ENCODE data around the gene ERC1. TPM values are rescaled to one million over a fixed set of nuclear protein-coding genes. Genes with fewer than 3 reads are reported as not detected.
A peak's percentile ranks its signal among the peaks of the same experiment; 100 is the strongest.

Gene ERC1
- total RNA-seq, 1 donor from 2014 or later: 16.6 TPM

- no peaks in the 10 kb centered on the region for H3K36me3 ChIP-seq (ENCODE audit: control insufficient read depth, insufficient read depth, low read length)
- FAIRE-seq (no peak), DNase-seq (ENCODE audit: low read depth) (no peak)
- no peak for TF ChIP-seq CTCF (IDR thresholded peaks at IDR 0.05; ENCODE audit: insufficient read depth, low read length, severe bottlenecking)
- H3K4me3 ChIP-seq (ENCODE audit: low read depth, low read length): no peak overlapping the region
- no peaks in the 10 kb centered on the region for H3K27me3 ChIP-seq (ENCODE audit: control insufficient read depth, insufficient read depth, low read length)
Observed at GRCh38 chr12:1277905-1278304, 286.9 kb downstream of the ERC1 start.

- H3K4me3 ChIP-seq (ENCODE audit: low read depth, low read length): no peak overlapping the region
Observed at GRCh38 chr12:1279050-1279449, 288.0 kb downstream of the ERC1 start.

GRCh38 chr12:1280059-1280458, 289.0 kb downstream of the ERC1 start:
- no peaks in the 10 kb centered on the region for H3K36me3 ChIP-seq (ENCODE audit: control insufficient read depth, insufficient read depth, low read length)
- H3K4me3 ChIP-seq (ENCODE audit: low read depth, low read length): no peak overlapping the region
- no peaks in the 10 kb centered on the region for H3K27me3 ChIP-seq (ENCODE audit: control insufficient read depth, insufficient read depth, low read length)
- no peak for TF ChIP-seq CTCF (IDR thresholded peaks at IDR 0.05; ENCODE audit: insufficient read depth, low read length, severe bottlenecking)
- FAIRE-seq: no peak
- DNase-seq (ENCODE audit: low read depth): no peak

More at GRCh38 chr12:1279050-1279449, 288.0 kb downstream of the ERC1 start:
- Histone ChIP-seq H3K27me3 (ENCODE audit: control insufficient read depth, insufficient read depth, low read length) (no peaks in the 10 kb centered on the region), H3K36me3 (ENCODE audit: control insufficient read depth, insufficient read depth, low read length) (no peaks in the 10 kb centered on the region)
- DNase-seq (ENCODE audit: low read depth) (no peak), FAIRE-seq (no peak)
- no peak for TF ChIP-seq CTCF (IDR thresholded peaks at IDR 0.05; ENCODE audit: insufficient read depth, low read length, severe bottlenecking)

GRCh38 chr12:1281683-1282366, 290.8 kb downstream of the ERC1 start:
- Histone ChIP-seq H3K27me3 (ENCODE audit: control insufficient read depth, insufficient read depth, low read length) (no peaks in the 10 kb centered on the region), H3K4me3 (ENCODE audit: low read depth, low read length) (no peak overlapping the region), H3K36me3 (ENCODE audit: control insufficient read depth, insufficient read depth, low read length) (no peaks in the 10 kb centered on the region)
- DNase-seq (ENCODE audit: low read depth) (peak; percentile 30), FAIRE-seq (no peak)
- TF ChIP-seq CTCF (IDR thresholded peaks at IDR 0.05; ENCODE audit: insufficient read depth, low read length, severe bottlenecking): no peak

GRCh38 chr12:1282670-1283315, 291.8 kb downstream of the ERC1 start:
- Histone ChIP-seq H3K4me3 (ENCODE audit: low read depth, low read length) (no peak overlapping the region), H3K27me3 (ENCODE audit: control insufficient read depth, insufficient read depth, low read length) (no peaks in the 10 kb centered on the region), H3K36me3 (ENCODE audit: control insufficient read depth, insufficient read depth, low read length) (no peaks in the 10 kb centered on the region)
- FAIRE-seq (no peak), DNase-seq (ENCODE audit: low read depth) (no peak)
- no peak for TF ChIP-seq CTCF (IDR thresholded peaks at IDR 0.05; ENCODE audit: insufficient read depth, low read length, severe bottlenecking)

Data from bronchial epithelial cell (primary cell).